GM18505 (cell line): ENCODE results near the gene XK.
"Not testable (repeated sequence)": the region's sequence is repeated elsewhere in the genome, so short reads cannot be mapped to it uniquely, and the experiment has no call there.

Source experiments
- ATAC-seq: cut with Tn5 transposase; IDR thresholded peaks from one replicate; pipeline ENCODE4 v1.9.1; 2021; ENCODE audit not compliant: unreplicated experiment
- POLR2A ChIP-seq: IDR thresholded peaks from 4 replicates; pipeline ENCODE4 v1.6.1; 2011; ENCODE audit warnings: borderline replicate concordance; ENCODE audit not compliant: insufficient read depth, insufficient read length; ENCODE audit errors: extremely low read depth

The XK gene, protein sequence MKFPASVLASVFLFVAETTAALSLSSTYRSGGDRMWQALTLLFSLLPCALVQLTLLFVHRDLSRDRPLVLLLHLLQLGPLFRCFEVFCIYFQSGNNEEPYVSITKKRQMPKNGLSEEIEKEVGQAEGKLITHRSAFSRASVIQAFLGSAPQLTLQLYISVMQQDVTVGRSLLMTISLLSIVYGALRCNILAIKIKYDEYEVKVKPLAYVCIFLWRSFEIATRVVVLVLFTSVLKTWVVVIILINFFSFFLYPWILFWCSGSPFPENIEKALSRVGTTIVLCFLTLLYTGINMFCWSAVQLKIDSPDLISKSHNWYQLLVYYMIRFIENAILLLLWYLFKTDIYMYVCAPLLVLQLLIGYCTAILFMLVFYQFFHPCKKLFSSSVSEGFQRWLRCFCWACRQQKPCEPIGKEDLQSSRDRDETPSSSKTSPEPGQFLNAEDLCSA

DNA sequence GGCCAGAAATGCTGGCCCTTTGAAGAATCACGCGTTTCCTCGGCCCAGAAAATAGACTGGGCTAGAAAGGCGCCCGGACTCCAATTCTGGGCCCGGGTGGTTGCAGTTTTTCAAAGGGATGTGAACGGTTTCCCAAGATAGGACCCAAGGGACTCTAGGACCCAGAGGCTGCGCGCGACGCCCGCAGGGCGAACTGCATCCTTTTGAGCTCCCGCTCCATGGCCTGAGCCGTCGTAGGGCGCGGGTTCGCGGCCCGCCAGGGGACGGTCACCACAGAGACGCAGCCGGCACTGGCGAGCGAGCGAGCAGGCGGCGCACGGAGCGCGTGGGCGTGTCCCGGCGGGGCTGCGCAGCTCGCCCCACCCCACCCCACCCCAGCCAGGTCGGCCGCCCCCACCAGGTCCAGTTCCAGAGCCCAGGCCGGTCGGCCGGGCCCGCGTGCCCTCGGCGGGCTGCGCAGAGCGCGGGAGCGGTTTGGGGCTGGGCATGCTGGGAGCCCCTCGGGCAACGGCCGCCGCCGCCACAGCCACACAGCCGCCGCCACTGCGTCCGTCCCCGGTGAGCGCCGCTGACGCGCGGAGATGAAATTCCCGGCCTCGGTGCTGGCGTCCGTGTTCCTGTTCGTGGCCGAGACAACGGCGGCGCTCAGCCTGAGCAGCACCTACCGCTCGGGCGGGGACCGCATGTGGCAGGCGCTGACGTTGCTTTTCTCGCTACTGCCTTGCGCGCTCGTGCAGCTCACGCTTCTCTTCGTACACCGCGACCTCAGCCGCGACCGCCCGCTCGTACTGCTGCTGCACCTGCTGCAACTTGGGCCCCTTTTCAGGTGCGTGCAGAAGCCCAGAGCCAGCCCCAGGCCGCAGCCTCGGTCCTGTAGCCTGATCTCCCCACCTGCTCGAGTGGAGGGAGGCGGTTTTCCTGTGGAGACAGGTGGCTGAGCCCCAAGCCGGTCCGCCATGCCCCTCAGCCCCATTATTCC is at the start of gene XK:
XK (plus strand) TSS at position 411 of the 979 bp plus-strand sequence; CDS start at position 582, 171 bp downstream.
- ATAC-seq: peak; percentile 68
- no peak for TF ChIP-seq POLR2A

DNA sequence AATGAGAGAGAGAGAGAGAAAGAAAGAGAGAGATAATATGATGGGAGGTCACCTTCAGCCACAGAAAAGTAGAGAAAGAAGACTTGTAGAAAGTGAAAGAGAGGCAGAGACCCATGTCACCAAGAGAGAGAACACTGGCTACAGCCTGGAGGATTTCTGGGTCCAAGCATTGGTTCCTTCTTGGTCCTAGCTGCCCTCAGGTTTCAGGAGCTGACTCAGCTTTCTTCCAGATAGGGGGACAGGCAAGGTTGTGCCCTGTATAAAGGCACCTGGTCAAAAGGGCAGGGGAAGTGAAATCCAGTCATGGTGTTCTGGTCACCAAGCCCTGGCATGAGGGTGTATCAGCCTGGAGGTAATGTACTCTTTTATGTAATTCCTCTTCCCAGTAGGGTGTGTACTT is 47.5 kb upstream of the XK start:
- no peak for TF ChIP-seq POLR2A
- ATAC-seq: no peak

DNA sequence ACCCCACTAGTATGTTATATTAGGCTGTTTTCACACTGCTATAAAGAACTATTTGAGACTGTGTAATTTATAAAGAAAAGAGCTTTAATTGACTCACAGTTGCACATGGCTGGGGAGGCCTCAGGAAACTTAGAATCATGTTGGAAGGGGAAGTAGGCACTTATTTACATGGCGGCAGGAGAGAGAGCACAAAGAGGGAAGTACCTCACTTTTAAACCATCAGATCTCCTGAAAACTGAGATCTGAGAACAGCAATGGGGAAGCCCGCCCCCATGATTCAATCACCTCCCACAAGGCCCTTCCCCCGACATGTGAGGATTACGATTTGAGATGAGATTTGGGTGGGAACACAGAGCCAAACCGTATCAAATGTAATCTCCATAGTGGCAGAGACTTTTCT is 45.4 kb upstream of the XK start:
- no peak for ATAC-seq
- no peak for TF ChIP-seq POLR2A

DNA sequence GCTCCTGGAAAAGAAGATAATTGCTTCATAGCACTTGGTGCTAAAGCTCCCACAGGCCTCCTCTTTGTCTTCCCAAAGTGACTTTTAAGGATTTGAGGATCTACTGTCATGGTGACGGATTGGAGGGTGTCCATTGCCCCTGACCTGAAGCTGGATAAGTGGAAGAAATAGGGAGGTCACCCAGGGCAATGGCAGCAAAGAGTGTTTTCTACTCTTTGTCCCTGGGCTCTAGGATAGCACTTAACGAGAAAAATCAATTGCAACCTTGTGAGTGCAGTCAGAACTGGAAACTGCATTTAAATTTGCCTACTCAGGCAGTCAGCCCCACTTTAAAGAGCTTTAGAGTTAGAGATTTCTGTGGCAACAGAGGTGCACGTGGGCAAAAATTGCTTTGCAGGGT is 43.7 kb upstream of the XK start:
- no peak for ATAC-seq
- no peak for TF ChIP-seq POLR2A

DNA sequence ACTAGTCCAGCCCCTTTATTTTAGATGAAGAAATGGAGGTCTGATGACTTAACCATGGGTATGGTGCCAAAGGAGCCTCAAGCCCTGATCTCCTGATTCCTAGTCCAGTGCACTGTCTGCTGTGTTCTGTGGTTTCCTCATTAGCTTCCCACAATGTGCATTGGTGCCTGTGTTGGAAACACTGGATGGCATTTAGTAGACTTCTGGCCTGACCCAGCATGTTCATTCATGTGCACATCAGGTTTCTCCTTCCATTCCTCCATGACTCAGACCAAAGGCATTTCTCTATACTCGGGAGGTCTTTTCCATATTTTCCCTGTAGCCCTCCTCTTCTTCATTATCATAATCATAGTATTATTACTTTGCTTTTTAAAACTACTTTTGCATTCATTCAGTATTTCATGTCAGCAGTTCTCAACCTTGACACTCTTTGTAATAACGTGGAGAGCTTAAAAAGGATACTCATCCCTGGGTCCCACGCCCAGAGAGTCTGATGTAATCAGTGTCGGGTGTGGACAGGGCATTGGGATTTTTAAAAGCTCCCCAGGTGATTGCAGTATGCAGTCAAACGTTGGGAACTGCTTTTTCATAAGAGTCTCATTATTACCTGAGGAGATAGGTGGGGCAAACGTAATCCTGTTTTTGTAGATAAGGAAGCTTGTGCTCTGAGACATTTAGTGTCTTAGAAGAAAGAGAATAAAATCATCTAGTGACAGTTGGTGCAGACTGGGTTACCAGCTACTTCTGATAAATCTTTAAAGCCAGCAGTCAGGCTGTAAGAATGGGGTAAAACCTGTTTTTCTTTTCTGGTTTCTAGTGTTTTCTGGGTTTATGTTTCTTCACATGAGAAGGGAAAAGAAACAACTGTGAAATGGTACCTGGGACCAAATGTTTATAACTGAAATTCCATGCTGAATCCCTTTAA is 40.9 kb upstream of the XK start:
- no peak for TF ChIP-seq POLR2A
- ATAC-seq: no peak

DNA sequence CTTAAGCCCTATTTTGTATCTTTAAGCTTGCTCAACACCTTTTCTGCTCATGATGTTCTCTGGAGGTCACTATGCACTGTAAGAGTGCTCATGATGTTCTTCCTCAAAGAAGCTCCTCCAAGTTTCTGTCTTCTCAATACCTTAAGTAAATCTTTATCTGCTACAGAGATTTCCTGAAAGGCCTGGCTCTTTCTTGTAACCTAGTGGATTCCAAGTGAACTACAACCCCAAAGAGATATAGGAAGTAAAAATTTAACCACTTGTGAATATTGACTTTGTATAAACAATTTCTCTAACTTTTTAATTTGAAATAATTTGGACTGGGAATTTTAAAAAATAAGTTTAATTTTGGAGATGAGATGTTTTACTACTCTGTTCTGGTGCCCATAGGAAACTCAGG is 39.3 kb upstream of the XK start:
- ATAC-seq: no peak
- no peak for TF ChIP-seq POLR2A

DNA sequence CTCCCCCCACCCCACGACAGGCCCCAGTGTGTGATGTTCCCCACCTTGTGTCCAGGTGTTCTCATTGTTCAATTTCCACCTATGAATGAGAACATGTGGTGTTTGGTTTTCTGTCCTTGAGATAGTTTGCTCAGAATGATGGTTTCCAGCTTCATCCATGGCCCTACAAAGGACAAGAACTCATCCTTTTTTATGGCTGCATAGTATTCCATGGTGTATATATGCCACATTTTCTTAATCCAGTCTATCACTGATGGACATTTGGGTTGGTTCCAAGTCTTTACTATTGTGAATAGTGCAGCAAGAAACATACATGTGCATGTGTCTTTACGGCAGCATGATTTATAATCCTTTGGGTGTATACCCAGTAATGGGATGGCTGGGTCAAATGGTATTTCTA is 34.7 kb upstream of the XK start:
- not testable (repeated sequence) for ATAC-seq

DNA sequence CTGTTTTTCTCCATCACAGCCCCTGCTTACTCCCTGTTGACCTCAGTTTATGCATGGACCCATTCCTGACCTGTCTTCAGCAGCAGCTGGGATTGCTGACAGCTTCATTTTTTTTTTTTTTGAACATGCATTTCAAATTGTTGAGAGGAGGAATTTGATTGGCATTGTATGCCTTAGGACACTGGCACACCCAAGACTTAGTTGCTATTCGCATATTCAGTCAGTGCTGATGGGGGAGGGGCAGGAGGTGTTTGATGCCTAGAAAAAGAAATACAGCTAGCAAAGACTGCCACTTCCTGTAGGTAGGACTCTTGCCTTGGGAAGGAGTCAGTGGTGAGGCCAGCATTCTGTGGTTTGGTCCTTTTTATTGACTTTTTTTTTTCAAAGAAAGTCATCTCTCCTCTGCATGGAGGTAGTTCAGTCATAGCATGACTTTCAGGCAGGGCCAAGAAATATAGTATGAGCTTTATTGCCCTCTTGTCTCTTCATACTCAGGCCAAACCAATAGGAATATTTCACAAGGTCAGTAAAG is 33.6 kb upstream of the XK start:
- no peak for TF ChIP-seq POLR2A
- ATAC-seq: no peak

DNA sequence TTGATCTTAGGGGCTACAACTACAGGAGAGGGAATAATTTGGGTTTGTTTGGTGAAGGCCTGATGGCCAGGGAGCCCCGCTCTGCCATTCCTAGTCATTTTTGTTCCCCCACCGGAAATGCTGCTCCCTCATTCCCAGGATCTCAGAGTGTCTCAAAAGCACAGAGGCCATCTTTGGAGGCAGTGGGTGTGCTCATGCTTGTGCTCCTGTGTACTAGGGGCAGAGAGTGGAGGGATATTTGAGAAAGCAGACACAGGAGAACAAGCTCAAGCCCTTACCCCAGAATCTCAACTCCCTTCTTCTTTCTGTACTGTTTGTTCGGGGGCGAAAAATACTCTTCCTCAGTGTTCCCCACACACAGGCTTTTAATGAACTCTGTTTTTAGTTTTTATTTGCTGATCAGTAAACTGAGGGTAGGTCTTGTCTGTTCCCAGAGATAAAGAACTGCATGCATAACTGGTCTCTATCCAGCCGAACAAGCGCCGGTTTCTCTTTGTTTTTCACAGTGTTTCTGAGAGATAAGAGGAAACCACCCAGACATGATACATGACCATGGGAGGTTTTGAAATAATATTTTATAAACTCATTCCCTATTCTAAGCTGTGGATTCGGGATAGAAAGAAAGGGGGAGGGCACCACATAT is 32.9 kb upstream of the XK start:
- no peak for TF ChIP-seq POLR2A
- ATAC-seq: no peak

DNA sequence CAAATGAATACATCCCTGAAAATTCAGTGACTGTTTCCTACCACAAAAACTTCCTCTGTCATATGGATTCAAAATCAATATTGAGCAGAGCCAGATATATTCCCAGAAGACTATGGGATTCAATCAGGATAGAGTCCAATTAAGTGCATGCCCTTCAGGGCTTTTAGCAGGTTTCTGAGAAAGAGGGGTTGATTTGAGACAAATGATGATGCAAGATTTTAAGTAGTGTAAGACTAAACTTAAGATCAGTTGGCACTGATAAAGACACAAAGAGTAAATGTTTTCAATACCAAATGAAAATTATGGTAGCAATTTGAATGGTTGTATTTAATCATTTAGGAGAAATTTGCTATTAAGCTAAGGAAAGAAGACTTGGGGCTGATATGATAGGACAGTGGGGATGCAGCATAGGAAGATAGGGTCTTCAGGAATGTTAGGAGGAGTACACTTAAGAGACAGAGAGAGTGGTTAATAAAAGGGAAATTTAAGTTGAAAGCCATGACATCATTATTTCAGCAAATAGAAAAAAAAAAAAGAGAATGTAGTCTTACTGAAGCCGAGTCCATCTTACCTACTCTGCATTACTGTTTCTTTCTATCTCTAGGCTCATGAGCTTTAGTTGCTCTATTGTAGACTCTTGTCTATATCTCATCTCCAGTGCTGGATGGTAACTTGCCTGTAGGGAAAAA is 32.0 kb upstream of the XK start:
- no peak for TF ChIP-seq POLR2A

DNA sequence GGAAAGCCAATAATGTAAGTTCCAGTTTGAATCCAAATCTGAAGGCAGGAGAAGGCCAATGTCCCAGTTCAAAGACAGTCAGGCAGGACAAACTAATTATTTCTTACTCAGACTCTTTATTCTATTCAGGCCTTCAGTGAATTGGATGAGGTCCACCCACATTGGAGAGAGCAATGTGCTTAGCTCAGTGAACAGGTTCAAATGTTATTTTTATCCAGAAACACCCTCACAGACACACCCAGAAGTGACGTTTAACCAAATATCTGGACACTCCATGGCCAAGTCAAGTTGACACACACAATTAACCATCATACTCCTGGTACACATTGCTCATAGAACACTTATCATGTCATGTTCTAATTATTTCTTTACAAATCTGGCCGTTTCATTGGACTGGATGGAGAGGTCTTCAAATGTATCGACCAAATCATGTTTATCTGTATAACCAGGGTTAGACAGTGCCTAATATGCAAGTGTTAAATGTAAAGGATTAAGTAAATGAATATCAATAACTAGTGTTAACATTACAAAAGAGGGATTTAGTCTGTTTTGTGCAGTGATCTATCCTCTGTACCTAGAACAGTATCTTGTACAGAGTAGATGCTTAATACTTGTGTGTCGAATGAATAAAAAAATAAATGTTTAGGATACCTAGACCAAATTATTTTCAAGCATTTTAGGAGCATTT is 27.1 kb upstream of the XK start:
- ATAC-seq: no peak
- TF ChIP-seq POLR2A: no peak

More for the DNA sequence above, 32.0 kb upstream of the XK start:
- no peak for ATAC-seq
